Left cardiac atrium (tissue), 4 donors: ENCODE measurements around the gene KCNJ2. TPM values are rescaled to one million over a fixed set of nuclear protein-coding genes. Genes with fewer than 3 reads are reported as not detected.

Experiments used
- ATAC-seq, 2 donors: fragments of 200-7000 bp; cut with Tn5 transposase; one replicate each; pipeline ENCODE4 v1.9.1; 2020; ENCODE audit warnings: mild to moderate bottlenecking in 2 of 2, moderate library complexity in 2 of 2
- DNase-seq: peaks from one replicate; pipeline ENCODE4 v3.0.0-alpha.2; 2020
- intact Hi-C, 2 donors: fragments of 100-400 bp; cut with DNase I; formaldehyde crosslinking; loops; one replicate each; pipeline versions ENCODE4 v1.14.1 to v1.15.1; 2022 to 2023
- total RNA-seq, 2 donors: library from RNA; stranded (reverse); fragmentation: NEBNext Ultra II Directional; extraction: Animal tissue kit (Norgen Biotek cat#: 25700); gene quantifications; one replicate each; pipeline ENCODE4 v1.2.1, GENCODE V29; 2021
- donor health status: DM: no; HTN: yes; CAD: no.
- donor health status: DM: no; HTN: yes; CAD: no; lungs with severe emphysema.
- donor health status: DM: yes; HTN: yes; CAD: no.
- donor health status: Dilated cardiomyopathy.

Gene KCNJ2
- total RNA-seq, 2 donors from 2014 or later, result 4.8 to 5.7 TPM

DNA sequence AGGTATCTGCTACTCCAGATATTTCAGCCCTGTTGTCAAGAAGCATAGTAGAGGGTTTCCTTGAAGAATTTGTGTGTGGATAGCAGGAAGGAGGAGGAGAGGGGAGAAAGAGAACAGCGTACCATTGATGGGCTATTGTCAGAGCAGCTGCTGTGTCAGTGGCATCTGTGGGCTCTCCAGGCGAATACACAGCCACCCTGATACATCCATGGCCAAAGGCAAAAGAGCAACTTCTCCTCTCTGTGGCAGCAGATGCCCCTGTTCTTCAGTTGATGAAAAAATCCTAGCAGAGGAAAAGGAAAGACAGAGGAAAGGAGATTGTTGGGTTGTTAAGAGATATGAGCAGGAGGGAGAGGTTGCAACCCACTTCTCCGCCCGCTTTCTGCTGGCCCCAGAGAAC is 12.2 kb upstream of the KCNJ2 start:
- ATAC-seq, result no peak
- intact Hi-C loops, result no loop called here
- no peak for DNase-seq

GRCh38 chr17:70158180-70158579 is 11.2 kb upstream of the KCNJ2 start:
- DNase-seq, result no peak
- peak in 1 of 2 donors; percentile 54 for ATAC-seq

GRCh38 chr17:70158591-70158990 is 10.7 kb upstream of the KCNJ2 start:
- ATAC-seq, result no peak
- intact Hi-C loops, result no loop called here
- DNase-seq, result no peak

More at GRCh38 chr17:70158180-70158579, 11.2 kb upstream of the KCNJ2 start:
- intact Hi-C loops, result no loop called here

GRCh38 chr17:70159980-70160379 is 9.4 kb upstream of the KCNJ2 start:
- ATAC-seq, result no peak
- no peak for DNase-seq
- intact Hi-C loops, result loop anchor here in 1 of 2 donors (10.0 kb wide), 1 partner anchor 395 kb away; no protein-coding TSS in a partner anchor

DNA sequence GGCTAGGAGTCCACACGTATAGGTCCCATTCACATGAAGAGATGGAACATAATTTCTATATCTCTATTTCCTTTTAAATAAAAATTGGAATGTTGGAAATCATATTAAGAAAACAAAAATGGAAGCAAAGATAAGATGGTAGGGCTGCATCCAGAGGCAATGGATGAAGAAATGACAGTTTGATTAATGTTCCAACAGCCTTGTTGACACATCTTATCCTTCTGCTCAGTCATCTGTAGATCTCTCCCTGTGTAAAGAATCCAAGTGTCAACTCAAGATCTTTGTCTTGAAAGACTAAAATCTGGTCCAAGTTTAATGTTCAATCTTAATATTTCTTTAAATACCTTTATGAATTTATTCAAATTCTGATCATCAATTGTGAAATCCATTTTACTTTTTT is 7.8 kb upstream of the KCNJ2 start:
- no peak for DNase-seq
- intact Hi-C loops, result loop anchor here in 1 of 2 donors (10.0 kb wide), 1 partner anchor 393 kb away; no protein-coding TSS in a partner anchor
- no peak for ATAC-seq

DNA sequence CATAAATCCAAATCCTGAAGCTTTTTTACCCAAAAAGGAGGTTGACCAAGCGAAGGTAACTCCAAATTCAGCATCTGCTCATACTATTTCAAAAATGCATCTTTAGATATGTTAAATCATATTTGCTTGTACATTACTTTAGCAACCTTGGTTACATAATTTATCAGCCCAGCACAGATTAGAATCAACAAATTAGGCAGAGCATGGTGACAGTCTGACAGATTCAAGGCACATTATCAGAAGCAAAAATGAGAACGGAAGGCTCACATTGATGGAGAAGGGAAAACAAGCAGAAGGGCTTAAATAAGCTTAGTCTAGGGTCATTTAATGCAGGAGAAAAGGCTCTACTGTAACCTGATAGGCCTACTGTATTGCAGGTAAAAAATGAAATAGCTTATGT is 3.9 kb upstream of the KCNJ2 start:
- ATAC-seq (no peak), DNase-seq (no peak)
- intact Hi-C loops, result loop anchor here (5.0 to 10.0 kb wide), 2 partner anchors 387 to 389 kb away; no protein-coding TSS in a partner anchor

DNA sequence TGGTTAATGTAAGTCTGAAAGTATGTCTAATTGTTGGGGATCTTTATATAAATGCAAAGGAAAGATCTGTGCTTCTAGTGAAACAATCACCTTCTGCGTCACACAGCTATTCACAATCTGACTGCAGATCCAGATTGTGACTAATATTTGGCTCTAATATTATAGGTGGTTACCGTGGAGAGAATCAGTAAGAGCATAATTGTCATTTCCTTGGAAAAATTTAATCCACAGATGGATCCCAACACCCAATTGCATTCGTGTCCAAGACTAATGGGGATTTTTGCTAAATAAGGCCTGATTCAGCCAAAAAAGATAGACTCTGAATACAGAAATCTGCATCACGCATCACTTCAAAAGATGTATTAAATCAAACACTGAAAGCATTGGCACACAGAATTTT is 2.7 kb upstream of the KCNJ2 start:
- intact Hi-C loops, result loop anchor here (5.0 to 10.0 kb wide), 2 partner anchors 386 to 388 kb away; no protein-coding TSS in a partner anchor
- DNase-seq, result no peak
- no peak for ATAC-seq

- peak; percentile 58 for DNase-seq
- ATAC-seq, result peak; percentile 34 to 64
- intact Hi-C loops, result loop anchor here (5.0 to 10.0 kb wide), 2 partner anchors 384 to 386 kb away; no protein-coding TSS in a partner anchor
Observed at GRCh38 chr17:70168044-70168976, 1.0 kb upstream of the KCNJ2 start.

DNA sequence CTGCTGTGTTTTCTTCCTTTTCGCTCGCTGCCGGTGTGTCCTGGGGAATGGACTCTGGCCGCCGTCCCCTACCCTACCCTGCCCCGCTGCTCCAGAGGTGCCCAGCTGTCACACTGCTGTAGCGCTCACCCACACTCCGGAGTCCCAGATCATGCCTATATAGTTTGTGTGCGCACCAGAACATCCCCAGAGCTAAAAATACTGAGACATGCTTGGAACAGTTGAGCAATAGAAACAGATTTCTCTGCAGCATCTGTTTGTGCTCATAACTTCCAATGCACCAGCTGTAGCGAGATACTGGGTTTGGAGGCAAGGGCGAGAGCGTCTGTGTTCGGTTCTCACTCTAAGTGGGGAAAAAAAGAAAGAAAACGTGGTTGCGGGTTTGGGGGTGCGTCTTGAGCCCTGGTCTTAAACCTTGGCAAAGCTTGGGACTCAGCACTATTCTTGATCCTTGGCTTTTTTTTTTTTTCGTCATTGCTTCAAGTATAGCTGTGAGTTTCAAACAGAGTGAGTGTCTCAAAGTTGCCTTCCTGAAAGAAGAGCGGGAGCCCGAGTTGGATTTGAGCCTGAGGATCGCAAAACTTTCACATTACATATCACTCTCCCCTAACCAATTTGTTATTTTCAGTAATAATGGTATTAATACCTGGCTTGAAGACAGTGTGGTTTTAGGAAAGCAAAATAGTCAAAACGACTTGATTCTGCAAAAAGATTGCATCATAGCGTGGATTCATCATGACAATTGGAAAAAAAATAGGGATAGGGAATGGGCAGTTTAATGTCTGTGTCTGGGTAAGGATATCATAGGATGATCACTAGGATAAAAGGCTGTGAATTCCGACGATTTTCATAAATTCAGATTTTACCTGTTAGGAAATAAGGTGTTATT is 621 bp downstream of the KCNJ2 start:
- DNase-seq, result peak; percentile 21
- intact Hi-C loops, result loop anchor here (5.0 to 10.0 kb wide), 3 partner anchors 142 to 385 kb away; no protein-coding TSS in a partner anchor
- peak; percentile 24 to 40 for ATAC-seq

- DNase-seq (no peak), ATAC-seq (no peak)
- intact Hi-C loops, result loop anchor here in 1 of 2 donors (5.0 kb wide), 1 partner anchor 141 kb away; no protein-coding TSS in a partner anchor
Observed at GRCh38 chr17:70171159-70171558, 1.8 kb downstream of the KCNJ2 start.

GRCh38 chr17:70172449-70172848 is 3.1 kb downstream of the KCNJ2 start:
- no peak for ATAC-seq
- intact Hi-C loops, result loop anchor here in 1 of 2 donors (5.0 kb wide), 1 partner anchor 140 kb away; no protein-coding TSS in a partner anchor
- DNase-seq, result no peak

GRCh38 chr17:70172923-70173322 is 3.6 kb downstream of the KCNJ2 start:
- DNase-seq (no peak), ATAC-seq (no peak)
- intact Hi-C loops, result loop anchor here in 1 of 2 donors (5.0 kb wide), 1 partner anchor 139 kb away; no protein-coding TSS in a partner anchor

DNA sequence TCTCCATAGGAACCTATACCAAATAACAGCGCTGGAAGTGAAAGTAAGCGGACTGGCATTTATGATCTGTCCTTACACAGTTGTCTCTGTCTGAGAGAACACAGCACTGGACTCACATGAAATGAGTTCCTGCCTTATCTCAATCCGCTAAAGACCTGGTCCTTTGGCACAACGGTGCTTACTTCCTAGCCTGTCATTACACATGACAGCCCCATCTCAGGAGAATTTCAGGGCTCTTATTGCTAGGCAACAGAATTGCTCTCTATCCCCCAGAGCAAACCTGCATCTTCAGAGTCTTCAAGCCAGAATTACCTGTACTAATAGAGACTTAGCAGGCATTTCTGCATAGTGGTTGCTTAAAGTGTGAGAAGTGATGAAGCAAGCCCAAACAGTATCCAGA is 4.3 kb downstream of the KCNJ2 start:
- DNase-seq (no peak), ATAC-seq (no peak)
- intact Hi-C loops, result loop anchor here in 1 of 2 donors (5.0 kb wide), 1 partner anchor 139 kb away; no protein-coding TSS in a partner anchor

- DNase-seq (no peak), ATAC-seq (no peak)
- intact Hi-C loops, result no loop called here
Observed at GRCh38 chr17:70181376-70181775, 12.0 kb downstream of the KCNJ2 start.

DNA sequence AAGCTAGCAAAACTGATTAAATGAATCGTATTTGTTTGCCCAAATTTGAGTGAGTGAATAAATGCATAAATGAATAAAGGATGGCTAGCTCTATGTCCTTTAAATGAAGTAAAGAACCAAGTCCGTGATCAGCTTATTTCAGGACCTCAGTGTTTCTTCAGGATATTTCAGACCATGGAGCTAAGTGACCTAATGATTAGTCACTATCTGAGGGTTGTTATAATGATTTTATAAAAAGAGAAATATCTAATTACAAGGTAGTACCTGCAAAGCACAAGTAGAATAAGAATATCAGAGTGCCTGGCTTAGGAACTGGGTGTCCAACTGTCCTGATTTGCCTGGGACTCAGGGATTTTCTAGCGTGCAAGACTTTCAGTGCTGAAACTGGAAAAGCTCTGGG is 12.5 kb downstream of the KCNJ2 start:
- intact Hi-C loops, result no loop called here
- no peak for ATAC-seq
- DNase-seq, result no peak

GRCh38 chr17:70183508-70183907 is 14.2 kb downstream of the KCNJ2 start:
- ATAC-seq (no peak), DNase-seq (no peak)
- intact Hi-C loops, result no loop called here

- intact Hi-C loops, result no loop called here
- DNase-seq, result no peak
- ATAC-seq, result no peak
Observed at GRCh38 chr17:70184207-70184606, 14.9 kb downstream of the KCNJ2 start.

GRCh38 chr17:70184770-70185169 is 15.4 kb downstream of the KCNJ2 start:
- intact Hi-C loops, result no loop called here
- ATAC-seq (no peak), DNase-seq (no peak)

GRCh38 chr17:70185285-70185684 is 16.0 kb downstream of the KCNJ2 start:
- no peak for DNase-seq
- ATAC-seq, result no peak
- intact Hi-C loops, result no loop called here
